Thyroid gland (tissue), 4 donors: Measurements from ENCODE around the gene CAPZB.

Experiments used
- CTCF ChIP-seq, 6 experiments: fragments of 200-600 bp in 3 of 6; fragments of 450-650 bp in 3 of 6; sonication (generic) in 3 of 6; IDR thresholded peaks; one replicate each; pipeline ENCODE4 v1.5.1; 2016 to 2019; ENCODE audit warnings: antibody characterized with exemption in 6 of 6, mild to moderate bottlenecking in 2 of 6, inconsistent platforms in 1 of 6, moderate library complexity in 1 of 6
- POLR2A ChIP-seq, 2 donors: fragments of 450-650 bp; IDR thresholded peaks; one replicate each; pipeline ENCODE4 v1.6.1; 2017; ENCODE audit warnings: antibody characterized with exemption in 2 of 2, mild to moderate bottlenecking in 2 of 2, moderate library complexity in 1 of 2

DNA sequence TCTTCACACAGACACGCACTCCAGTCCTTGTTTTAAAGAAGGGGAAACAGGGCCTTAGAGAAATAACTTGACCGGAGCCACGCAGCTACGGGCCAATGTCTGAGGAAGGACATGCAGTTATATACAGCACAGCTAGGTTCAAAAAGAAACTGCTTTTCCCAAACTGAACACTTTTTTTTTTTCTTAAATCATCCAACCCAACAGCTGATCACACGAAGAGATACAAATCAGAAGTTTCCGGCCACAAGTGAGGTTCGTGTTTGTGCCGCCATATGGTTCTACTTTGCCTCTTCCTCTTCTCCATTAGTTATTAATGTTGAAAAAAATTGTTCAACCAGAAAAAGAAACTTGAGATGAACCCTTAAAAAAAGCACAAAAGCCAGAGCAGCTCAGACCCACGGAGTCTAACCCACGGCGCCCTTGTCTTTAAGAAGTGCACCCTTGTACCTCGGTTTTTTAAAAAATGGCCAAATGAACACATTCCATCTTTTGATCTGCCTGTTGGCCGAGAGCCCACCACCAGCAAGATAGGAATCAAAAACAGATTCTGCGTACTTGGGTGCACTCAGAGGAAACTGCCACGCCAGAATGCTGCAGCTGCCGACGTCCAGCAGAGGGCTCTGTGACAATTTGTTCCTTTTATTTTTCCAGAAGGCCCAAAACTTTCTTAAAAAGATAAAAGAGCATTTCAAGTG is 94.3 kb downstream of the CAPZB start:
- TF ChIP-seq CTCF (IDR thresholded peaks at IDR 0.05), result peak; percentile 78 to 90 (median 86)
- no peak for TF ChIP-seq POLR2A (IDR thresholded peaks at IDR 0.05)
